A673 (cell line): Measurements from ENCODE around the gene GNG7. TPM values are rescaled to one million over a fixed set of nuclear protein-coding genes. Genes with fewer than 3 reads are reported as not detected.
"Not testable (repeated sequence)": the region's sequence is repeated elsewhere in the genome, so short reads cannot be mapped to it uniquely, and the experiment has no call there.

ENCODE experiments used
- BruUV-seq: library from RNA; stranded (reverse); fragments of 400-500 nt; replicated peaks from 2 replicates; lab custom pipeline; 2021; lab: Mats Ljungman, UMichigan
- CTCF ChIA-PET: fragments of 300-600 bp; sonication (Branson Sonifier 250); formaldehyde crosslinking; loops from one replicate; lab custom pipeline; 2022; ENCODE audit warnings: antibody characterized with exemption; lab: Charles Lee
- POLR2A ChIA-PET: fragments of 300-600 bp; sonication (Branson Sonifier 250); formaldehyde crosslinking; loops from one replicate; lab custom pipeline; 2022; ENCODE audit warnings: antibody characterized with exemption; ENCODE audit not compliant: low non-redundant PET; lab: Charles Lee
- DNase-seq: peaks from one replicate; pipeline ENCODE4 v3.0.0-alpha.2; 2015; ENCODE audit warnings: low spot score
- H3K27ac ChIP-seq: fragments of 200-600 bp; sonication (generic); 2 replicates; pipeline ENCODE4 v1.5.1; 2016; ENCODE audit warnings: mixed run types, low read depth, mild to moderate bottlenecking, mixed read lengths, antibody characterized with exemption, low read length; ENCODE audit not compliant: poor library complexity, severe bottlenecking
- H3K27me3 ChIP-seq: fragments of 200-600 bp; sonication (generic); replicated peaks from 2 replicates; pipeline ENCODE4 v1.6.1; 2017; ENCODE audit warnings: mixed run types, low read depth, mild to moderate bottlenecking, mixed read lengths, antibody characterized with exemption, low read length; ENCODE audit not compliant: insufficient read depth, poor library complexity
- H3K36me3 ChIP-seq: fragments of 200-600 bp; sonication (generic); 2 replicates; pipeline ENCODE4 v1.6.1; 2016; ENCODE audit warnings: mixed run types, mild to moderate bottlenecking, mixed read lengths, antibody characterized with exemption, low read length; ENCODE audit not compliant: insufficient read depth, poor library complexity, severe bottlenecking
- H3K4me1 ChIP-seq: fragments of 200-600 bp; sonication (generic); 2 replicates; pipeline ENCODE4 v1.6.1; 2017; ENCODE audit warnings: mixed run types, mild to moderate bottlenecking, mixed read lengths, antibody characterized with exemption, low read length; ENCODE audit not compliant: insufficient read depth, poor library complexity, severe bottlenecking
- H3K4me3 ChIP-seq: fragments of 200-600 bp; sonication (generic); 2 replicates; pipeline ENCODE4 v1.5.1; 2016; ENCODE audit warnings: low read depth, mixed run types, mild to moderate bottlenecking, mixed read lengths, low read length; ENCODE audit not compliant: poor library complexity, severe bottlenecking
- H3K9me3 ChIP-seq: fragments of 200-600 bp; sonication (generic); 2 replicates; pipeline ENCODE4 v1.6.1; 2016; ENCODE audit warnings: mixed run types, low read depth, mild to moderate bottlenecking, mixed read lengths, antibody characterized with exemption, low read length; ENCODE audit not compliant: poor library complexity, severe bottlenecking
- EZH2 ChIP-seq: fragments of 200-600 bp; sonication (generic); IDR thresholded peaks from 2 replicates; pipeline ENCODE4 v1.6.1; 2017; ENCODE audit warnings: borderline replicate concordance, low read depth, mild to moderate bottlenecking, mixed read lengths, antibody characterized with exemption, low read length; ENCODE audit not compliant: poor library complexity, severe bottlenecking
- intact Hi-C: fragments of 100-400 bp; cut with micrococcal nuclease; formaldehyde crosslinking; loops from one replicate; pipeline ENCODE4 v1.10.0; 2022; ENCODE audit not compliant: unreplicated experiment
- total RNA-seq: library from RNA; stranded (reverse); gene quantifications from 2 replicates; pipeline ENCODE4 v1.2.3, GENCODE V29; 2021
- TF ChIP-seq, protein P1 (sequence below): fragments of 300-800, 200-600 bp; sonication (generic); conservative IDR thresholded peaks from 2 replicates; pipeline ENCODE4 v1.5.1; 2017; ENCODE audit warnings: low read depth, mild to moderate bottlenecking, antibody characterized with exemption, low read length, moderate library complexity, mixed read lengths

Gene GNG7
- total RNA-seq, 1 experiment from 2014 or later, result 0.30 TPM

DNA sequence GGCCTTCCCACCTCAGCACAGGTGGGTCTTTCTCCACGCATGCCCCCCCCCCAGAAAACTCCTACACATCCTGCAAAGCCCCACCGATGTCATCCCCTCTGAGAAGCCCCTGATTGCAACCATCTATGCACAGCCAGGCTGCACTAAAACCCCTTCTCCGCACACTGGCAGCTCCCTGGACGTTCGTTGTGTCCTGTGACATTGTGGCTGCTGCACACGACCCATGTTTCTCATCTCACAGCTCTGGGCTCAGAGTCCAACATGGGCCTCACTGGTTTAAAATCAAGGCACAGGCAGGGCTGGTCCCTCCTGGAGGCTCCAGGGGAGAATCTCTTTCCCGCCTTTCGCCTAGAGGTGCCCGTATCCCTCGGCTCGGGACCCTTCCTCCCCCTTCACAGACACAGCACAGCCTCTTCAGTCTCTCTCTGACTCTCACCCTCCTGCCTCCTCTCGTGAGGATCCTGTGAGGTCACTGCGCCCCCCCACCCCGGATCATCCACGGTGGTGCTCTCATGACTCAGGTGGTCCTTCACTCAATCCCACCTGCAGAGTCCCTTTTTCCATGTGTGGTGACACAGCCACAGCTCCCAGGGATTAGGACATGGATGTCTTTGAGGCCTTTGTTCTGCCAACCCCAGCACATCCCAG, 155.3 kb downstream of the GNG7 start:
- no peak overlapping the region for H3K27ac ChIP-seq
- ChIA-PET CTCF (no interaction called here), POLR2A (no interaction called here)

DNA sequence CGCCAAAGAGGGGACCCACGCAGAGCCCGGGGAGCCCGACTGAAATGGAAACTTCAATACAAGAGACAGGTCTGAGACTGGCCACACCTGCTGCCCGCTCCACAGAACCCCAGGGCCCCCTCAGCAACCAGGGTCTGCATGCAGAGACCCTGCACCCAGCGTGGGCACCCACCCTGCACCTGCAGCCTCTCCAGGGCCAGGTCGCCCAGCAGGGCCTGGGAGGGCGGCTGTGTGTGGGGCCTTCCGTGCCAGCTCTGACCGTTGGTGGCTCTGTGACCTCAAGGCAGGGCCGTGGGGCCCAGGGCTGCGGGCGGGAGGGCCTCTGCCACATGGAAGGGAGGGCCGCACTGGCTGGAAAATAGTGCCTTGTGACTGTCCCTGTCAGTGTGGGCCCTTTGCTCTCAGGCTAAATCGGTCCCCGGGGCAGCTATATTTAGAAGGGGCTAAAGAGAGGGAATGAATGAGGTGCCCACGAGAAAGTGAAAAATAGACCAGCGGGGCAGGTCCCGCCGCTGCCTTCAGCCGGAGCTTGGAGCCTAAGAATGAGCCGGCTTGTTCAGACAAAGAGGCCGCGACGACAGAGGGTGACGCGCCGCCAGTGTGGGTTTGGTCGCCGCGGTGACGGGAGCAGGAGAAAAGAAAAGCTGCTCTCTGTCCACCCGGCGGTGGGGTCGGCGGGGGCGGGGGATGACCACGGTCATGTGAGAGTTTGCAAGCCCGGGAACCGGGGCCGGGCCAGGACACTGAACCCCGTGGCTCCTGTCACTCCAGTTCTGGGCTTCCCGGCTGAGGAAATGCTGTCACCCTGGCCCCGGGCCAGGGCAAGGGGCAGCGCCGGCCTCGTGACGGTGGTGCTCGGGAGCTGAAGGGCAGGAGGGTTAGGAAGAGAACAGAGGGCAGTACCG, 156.1 kb downstream of the GNG7 start:
- no peak overlapping the region for H3K4me3 ChIP-seq
- intact Hi-C loops, result no loop called here
- CTCF ChIA-PET, result no interaction called here

More for the DNA sequence above, 155.3 kb downstream of the GNG7 start:
- BruUV-seq, result no TSS peak
- no peak for TF ChIP-seq EZH2
- TF ChIP-seq, protein P1, sequence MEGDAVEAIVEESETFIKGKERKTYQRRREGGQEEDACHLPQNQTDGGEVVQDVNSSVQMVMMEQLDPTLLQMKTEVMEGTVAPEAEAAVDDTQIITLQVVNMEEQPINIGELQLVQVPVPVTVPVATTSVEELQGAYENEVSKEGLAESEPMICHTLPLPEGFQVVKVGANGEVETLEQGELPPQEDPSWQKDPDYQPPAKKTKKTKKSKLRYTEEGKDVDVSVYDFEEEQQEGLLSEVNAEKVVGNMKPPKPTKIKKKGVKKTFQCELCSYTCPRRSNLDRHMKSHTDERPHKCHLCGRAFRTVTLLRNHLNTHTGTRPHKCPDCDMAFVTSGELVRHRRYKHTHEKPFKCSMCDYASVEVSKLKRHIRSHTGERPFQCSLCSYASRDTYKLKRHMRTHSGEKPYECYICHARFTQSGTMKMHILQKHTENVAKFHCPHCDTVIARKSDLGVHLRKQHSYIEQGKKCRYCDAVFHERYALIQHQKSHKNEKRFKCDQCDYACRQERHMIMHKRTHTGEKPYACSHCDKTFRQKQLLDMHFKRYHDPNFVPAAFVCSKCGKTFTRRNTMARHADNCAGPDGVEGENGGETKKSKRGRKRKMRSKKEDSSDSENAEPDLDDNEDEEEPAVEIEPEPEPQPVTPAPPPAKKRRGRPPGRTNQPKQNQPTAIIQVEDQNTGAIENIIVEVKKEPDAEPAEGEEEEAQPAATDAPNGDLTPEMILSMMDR, result no peak
- no peaks in the 10 kb centered on the region for H3K36me3 ChIP-seq
- no peaks in the 10 kb centered on the region for H3K27me3 ChIP-seq
- H3K4me3 ChIP-seq, result no peak overlapping the region
- peaks cover 29% of the 10 kb centered on the region for H3K4me1 ChIP-seq
- H3K9me3 ChIP-seq, result no peaks in the 10 kb centered on the region
- no peak for DNase-seq
- intact Hi-C loops, result no loop called here

DNA sequence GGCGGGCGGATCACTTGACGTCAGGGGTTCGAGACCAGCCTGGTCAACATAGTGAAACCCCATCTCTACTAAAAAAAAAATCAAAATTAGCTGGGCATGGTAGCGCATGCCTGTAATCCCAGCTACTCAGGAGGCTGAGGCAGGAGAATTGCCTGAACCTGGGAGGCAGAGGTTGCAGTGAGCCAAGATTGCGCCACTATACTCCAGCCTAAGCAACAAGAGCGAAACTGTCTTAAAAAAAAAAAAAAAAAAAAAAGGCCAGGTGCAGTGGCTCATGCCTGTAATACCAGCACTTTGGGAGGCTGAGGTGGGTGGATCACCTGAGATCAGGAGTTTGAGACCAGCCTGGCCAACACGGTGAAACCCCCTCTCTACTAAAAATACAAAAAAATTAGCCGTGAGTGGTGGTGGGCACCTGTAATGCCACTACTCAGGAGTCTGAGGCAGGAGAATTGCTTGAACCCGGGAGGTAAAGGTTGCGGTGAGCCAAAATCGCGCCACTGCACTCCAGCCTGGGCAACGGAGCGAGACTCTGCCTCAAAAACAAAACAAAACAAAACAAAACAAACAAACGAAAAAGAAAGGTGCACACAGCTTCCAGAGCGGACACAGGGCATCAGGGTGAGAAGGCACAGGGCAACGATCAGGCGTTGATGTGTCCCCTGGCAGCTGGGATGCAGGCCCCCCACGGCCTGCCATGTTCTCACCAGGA, 156.9 kb downstream of the GNG7 start:
- H3K27me3 ChIP-seq, H3K27ac ChIP-seq, POLR2A ChIA-PET, intact Hi-C loops, H3K36me3 ChIP-seq, CTCF ChIA-PET, H3K9me3 ChIP-seq, H3K4me3 ChIP-seq, BruUV-seq, DNase-seq: not testable (repeated sequence)
- H3K4me1 ChIP-seq, result peaks cover 35% of the 10 kb centered on the region

More for the DNA sequence above, 156.1 kb downstream of the GNG7 start:
- POLR2A ChIA-PET, result no interaction called here
- Histone ChIP-seq H3K36me3 (no peaks in the 10 kb centered on the region), H3K27ac (no peak overlapping the region), H3K9me3 (no peaks in the 10 kb centered on the region), H3K4me1 (peaks cover 31% of the 10 kb centered on the region), H3K27me3 (no peaks in the 10 kb centered on the region)
- no TSS peak for BruUV-seq
- DNase-seq, result no peak
- no peak for TF ChIP-seq EZH2
- TF ChIP-seq, protein P1, result no peak
